Psoas muscle (tissue), 8 donors: ENCODE results near the gene PDE10A. TPM values are rescaled to one million over a fixed set of nuclear protein-coding genes. Genes with fewer than 3 reads are reported as not detected.

ENCODE experiments used
- ATAC-seq, 4 donors: fragments of 200-7000 bp; cut with Tn5 transposase; one replicate each; pipeline ENCODE4 v1.9.1; 2020; ENCODE audit warnings: moderate library complexity in 3 of 4, mild to moderate bottlenecking in 2 of 4
- DNase-seq, 2 donors: peaks; one replicate each; pipeline ENCODE4 v3.0.0-alpha.2; 2020
- H3K27ac ChIP-seq: fragments of 200-600 bp; one replicate; pipeline ENCODE4 v1.8.0; 2022
- H3K27me3 ChIP-seq, 3 donors: fragments of 200-600 bp in 1 of 3; one replicate each; pipeline versions ENCODE4 v1.6.1 to v1.8.0; 2013 to 2022; ENCODE audit warnings: low read length in 2 of 3, mild to moderate bottlenecking in 2 of 3, moderate library complexity in 1 of 3; ENCODE audit not compliant: insufficient read depth in 3 of 3
- H3K36me3 ChIP-seq, 2 donors: fragments of 200-600 bp in 1 of 2; one replicate each; pipeline versions ENCODE4 v1.6.1 to v1.8.0; 2013 to 2022; ENCODE audit warnings: low read depth in 1 of 2, mild to moderate bottlenecking in 1 of 2, moderate library complexity in 1 of 2; ENCODE audit not compliant: insufficient read depth in 1 of 2
- H3K4me1 ChIP-seq: fragments of 200-600 bp; one replicate; pipeline ENCODE4 v1.8.0; 2022
- H3K4me3 ChIP-seq: fragments of 200-600 bp; one replicate; pipeline ENCODE4 v1.8.0; 2022; ENCODE audit warnings: mild to moderate bottlenecking
- H3K9me3 ChIP-seq: fragments of 200-600 bp; one replicate; pipeline ENCODE4 v1.8.0; 2022
- CTCF ChIP-seq: fragments of 200-600 bp; IDR thresholded peaks from one replicate; pipeline ENCODE4 v1.8.0; 2022; ENCODE audit warnings: antibody characterized with exemption
- WGBS, 3 donors: extraction: QIAGEN DNeasy Blood & Tissue Kit; methylation state at CpG; one replicate each; pipeline versions ENCODE4 v1.1.6 to v1.1.7; 2013; 5-methylcytosine and 5-hydroxymethylcytosine counted together
- intact Hi-C, 2 donors: fragments of 100-400 bp; cut with DNase I; formaldehyde crosslinking; loops; one replicate each; pipeline versions ENCODE4 v1.11.0 to v1.14.2; 2022
- polyA plus RNA-seq, 3 donors: library from polyadenylated mRNA; stranded (reverse); fragments of 200-250 nt; gene quantifications; one replicate each; pipeline ENCODE4 v1.2.3, GENCODE V29; 2013
- total RNA-seq, 4 donors: library from RNA; stranded (reverse); fragmentation: NEBNext Ultra II Directional in 2 of 4; extraction: Animal tissue kit (Norgen Biotek cat#: 25700) in 2 of 4; gene quantifications; one replicate each; pipeline versions ENCODE4 v1.2.1 to v1.2.4, GENCODE V29; 2021 to 2023
- donor health status: healthy with polysubstance abuse.
- donor health status: DM: no; HTN: no; CAD: no; lungs with moderate emphysema.
- donor health status: Bipolar disorder and iron deficiency.
- donor health status: healthy.
- donor health status: DM: yes; HTN: yes; CAD: no.
- donor health status: DM: no; HTN: no; CAD: no.
- donor health status: DM: no; HTN: no; CAD: no.
- donor health status: DM: yes; HTN: yes; CAD: no.

Gene PDE10A
- total and polyA plus RNA-seq, 7 donors: 0.74 to 3.6 (median 1.1) TPM

GRCh38 chr6:165300422-165300936 lies 362.6 kb downstream of the PDE10A start:
- ATAC-seq (no peak), DNase-seq (no peak)
- H3K27ac ChIP-seq: no peak overlapping the region
- no peak for TF ChIP-seq CTCF
- H3K9me3 ChIP-seq: no peaks in the 10 kb centered on the region
- H3K36me3 ChIP-seq: no peaks in the 10 kb centered on the region
- H3K27me3 ChIP-seq: no peaks in the 10 kb centered on the region
- intact Hi-C loops: no loop called here
- WGBS, 3 donors: 56 to 67% (median 63%) methylated on average over 13 of the region's 13 CpGs
- H3K4me3 ChIP-seq: no peak overlapping the region
- H3K4me1 ChIP-seq: no peaks in the 10 kb centered on the region

GRCh38 chr6:165298875-165299274 lies 364.2 kb downstream of the PDE10A start:
- Histone ChIP-seq H3K27me3 (no peaks in the 10 kb centered on the region), H3K4me3 (no peak overlapping the region), H3K4me1 (no peaks in the 10 kb centered on the region), H3K9me3 (no peaks in the 10 kb centered on the region), H3K36me3 (no peaks in the 10 kb centered on the region), H3K27ac (no peak overlapping the region)
- DNase-seq: no peak
- no peak for TF ChIP-seq CTCF
- WGBS, 3 donors: 78 to 87% (median 85%) methylated on average over 5 of the region's 5 CpGs
- ATAC-seq: no peak
- intact Hi-C loops: no loop called here

- DNase-seq (no peak), ATAC-seq (no peak)
- intact Hi-C loops: no loop called here
- Histone ChIP-seq H3K27ac (no peak overlapping the region), H3K9me3 (no peaks in the 10 kb centered on the region), H3K36me3 (no peaks in the 10 kb centered on the region), H3K4me3 (no peak overlapping the region), H3K4me1 (no peaks in the 10 kb centered on the region), H3K27me3 (no peaks in the 10 kb centered on the region)
- no peak for TF ChIP-seq CTCF
- WGBS, 3 donors: 85 to 93% (median 87%) methylated on average over 6 of the region's 6 CpGs
Observed at GRCh38 chr6:165298402-165298801, 364.6 kb downstream of the PDE10A start.

GRCh38 chr6:165292657-165293056 lies 370.4 kb downstream of the PDE10A start:
- intact Hi-C loops: no loop called here
- Histone ChIP-seq H3K27ac (no peak overlapping the region), H3K27me3 (no peaks in the 10 kb centered on the region), H3K36me3 (no peaks in the 10 kb centered on the region), H3K9me3 (no peaks in the 10 kb centered on the region), H3K4me3 (no peak overlapping the region), H3K4me1 (no peaks in the 10 kb centered on the region)
- WGBS, 3 donors: 77 to 91% (median 79%) methylated on average over 6 of the region's 6 CpGs
- no peak for TF ChIP-seq CTCF
- no peak for ATAC-seq
- DNase-seq: no peak
